HepG2 (cell line): ENCODE measurements around the gene SCAF8. TPM values are rescaled to one million over a fixed set of nuclear protein-coding genes. Genes with fewer than 3 reads are reported as not detected.
A peak's percentile ranks its signal among the peaks of the same experiment; 100 is the strongest.

Experiments used
- ATAC-seq: fragments of 200-7000 bp; cut with Tn5 transposase; 3 replicates; pipeline ENCODE4 v1.9.1; 2020; ENCODE audit warnings: mild to moderate bottlenecking, moderate library complexity
- BruUV-seq: library from RNA; stranded (reverse); fragments of 400-500 nt; replicated peaks from 2 replicates; lab custom pipeline; 2021; lab: Mats Ljungman, UMichigan
- CTCF ChIA-PET: fragments of 300-600 bp; formaldehyde crosslinking; extraction: SDS; loops from one replicate; lab custom pipeline; 2021; ENCODE audit warnings: low total read pairs, inconsistent platforms, low intra/inter-chr PET ratio; lab: Yijun Ruan, JAX
- POLR2A ChIA-PET: fragments of 350-600 bp; sonication (Branson Sonifier 250); formaldehyde crosslinking; loops from one replicate; lab custom pipeline; 2020; ENCODE audit warnings: antibody characterized with exemption, inconsistent platforms; lab: Yijun Ruan, JAX
- DNase-seq: peaks from one replicate; pipeline ENCODE4 v3.0.0-alpha.2; 2015; ENCODE audit warnings: low spot score
- FAIRE-seq: peaks from 3 replicates; lab custom pipeline; 2011; peaks lifted over from hg19 to GRCh38; lab: Jason Lieb, UNC
- H2AFZ ChIP-seq: one replicate; pipeline ENCODE4 v1.6.1; 2011; ENCODE audit warnings: low read length, inconsistent platforms
- H3K27ac ChIP-seq: fragments of 300-600 bp; 3 replicates; pipeline ENCODE4 v1.8.0; 2011; ENCODE audit warnings: mixed run types, mild to moderate bottlenecking, mixed read lengths, low read length, inconsistent platforms; ENCODE audit not compliant: insufficient read depth; ENCODE audit errors: extremely low read length
- H3K27me3 ChIP-seq, 2 experiments: fragments of 200-600 bp in 1 of 2; 2 replicates in 1 of 2; 3 replicates in 1 of 2; pipeline versions ENCODE4 v1.6.0 to v1.8.0; 2011; ENCODE audit warnings: low read length in 2 of 2, mild to moderate bottlenecking in 2 of 2, moderate library complexity in 2 of 2, inconsistent platforms in 1 of 2; ENCODE audit not compliant: insufficient read depth in 2 of 2, control insufficient read depth in 1 of 2
- H3K36me3 ChIP-seq, 2 experiments: fragments of 200-600 bp in 1 of 2; replicated peaks in 1 of 2; 2 replicates in 1 of 2; 3 replicates in 1 of 2; pipeline versions ENCODE4 v1.5.1 to v1.8.0; 2011; ENCODE audit warnings: low read length in 2 of 2, inconsistent platforms in 1 of 2; ENCODE audit not compliant: insufficient read depth in 2 of 2, control insufficient read depth in 1 of 2
- H3K4me1 ChIP-seq: 2 replicates; pipeline ENCODE4 v1.5.1; 2012; ENCODE audit warnings: low read length, inconsistent platforms; ENCODE audit not compliant: insufficient read depth
- H3K4me2 ChIP-seq: 2 replicates; pipeline ENCODE4 v1.6.0; 2011; ENCODE audit warnings: low read depth, low read length, inconsistent platforms
- H3K4me3 ChIP-seq, 3 experiments: fragments of 200-600 bp in 1 of 3; sonication (generic), shearing (Covaris generic) in 1 of 3; replicated peaks in 1 of 3; 2 replicates each; pipeline ENCODE4 v1.5.1; 2011 to 2016; ENCODE audit warnings: low read length in 3 of 3, inconsistent platforms in 2 of 3, low read depth in 2 of 3, mild to moderate bottlenecking in 2 of 3, control low read depth in 1 of 3, mixed read lengths in 1 of 3; ENCODE audit not compliant: insufficient read depth in 1 of 3
- H3K79me2 ChIP-seq: one replicate; pipeline ENCODE4 v1.6.1; 2011; ENCODE audit warnings: low read length, inconsistent platforms; ENCODE audit not compliant: insufficient read depth
- H3K9ac ChIP-seq: 2 replicates; pipeline ENCODE4 v1.6.0; 2011; ENCODE audit warnings: mild to moderate bottlenecking, low read depth, low read length, inconsistent platforms; ENCODE audit not compliant: insufficient read depth
- H3K9me3 ChIP-seq: 2 replicates; pipeline ENCODE4 v1.5.1; 2012; ENCODE audit warnings: mild to moderate bottlenecking, low read length
- H4K20me1 ChIP-seq: 2 replicates; pipeline ENCODE4 v1.6.0; 2011; ENCODE audit warnings: inconsistent platforms, mild to moderate bottlenecking, low read length, moderate library complexity; ENCODE audit not compliant: insufficient read depth
- CEBPB ChIP-seq: IDR thresholded peaks from 2 replicates; pipeline ENCODE4 v1.6.1; 2011; ENCODE audit warnings: low read depth, low read length, improper control_type of control experiment, borderline replicate concordance
- FOXA3 ChIP-seq: IDR thresholded peaks from 2 replicates; pipeline ENCODE4 v1.6.1; 2016; ENCODE audit warnings: missing genetic modification reagents, missing compliant biosample characterization
- HDAC2 ChIP-seq: sonication (generic); formaldehyde crosslinking; IDR thresholded peaks from 2 replicates; pipeline ENCODE4 v1.4.0; 2020; ENCODE audit warnings: missing genetic modification reagents
- RFX1 ChIP-seq: fragments of 450-650 bp; IDR thresholded peaks from 2 replicates; pipeline ENCODE4 v1.6.1; 2017
- SNAPC2 ChIP-seq: sonication (generic); formaldehyde crosslinking; IDR thresholded peaks from 2 replicates; pipeline ENCODE4 v1.8.1; 2022; ENCODE audit warnings: mild to moderate bottlenecking, missing genetic modification reagents
- THAP11 ChIP-seq: IDR thresholded peaks from 2 replicates; pipeline ENCODE4 v1.6.1; 2016; ENCODE audit warnings: missing biosample characterization, missing genetic modification reagents
- THYN1 ChIP-seq: sonication (generic); formaldehyde crosslinking; IDR thresholded peaks from 2 replicates; pipeline ENCODE4 v1.8.1; 2023; ENCODE audit warnings: low read depth, mild to moderate bottlenecking, moderate library complexity, missing genetic modification reagents, borderline replicate concordance
- ZBTB20 ChIP-seq: sonication (generic); formaldehyde crosslinking; IDR thresholded peaks from 2 replicates; pipeline ENCODE4 v1.8.1; 2023; ENCODE audit warnings: missing genetic modification reagents, low read depth, mild to moderate bottlenecking, borderline replicate concordance
- ZBTB38 ChIP-seq: sonication (generic); formaldehyde crosslinking; IDR thresholded peaks from 2 replicates; pipeline ENCODE4 v1.5.1; 2020; ENCODE audit warnings: mild to moderate bottlenecking, missing genetic modification reagents
- ZNF17 ChIP-seq: sonication (generic); formaldehyde crosslinking; IDR thresholded peaks from 2 replicates; pipeline ENCODE4 v1.5.0; 2020; ENCODE audit warnings: mild to moderate bottlenecking, missing genetic modification reagents
- ZNF552 ChIP-seq: sonication (generic); formaldehyde crosslinking; IDR thresholded peaks from 2 replicates; pipeline ENCODE4 v1.9.0; 2022; ENCODE audit warnings: missing genetic modification reagents, mild to moderate bottlenecking, borderline replicate concordance
- ZNF572 ChIP-seq: sonication (generic); formaldehyde crosslinking; IDR thresholded peaks from 2 replicates; pipeline ENCODE4 v1.5.1; 2020; ENCODE audit warnings: mild to moderate bottlenecking, missing genetic modification reagents
- ZNF780A ChIP-seq: sonication (generic); formaldehyde crosslinking; IDR thresholded peaks from 2 replicates; pipeline ENCODE4 v1.8.0; 2022; ENCODE audit warnings: mild to moderate bottlenecking, missing genetic modification reagents, moderate library complexity
- WGBS: methylation state at CpG from one replicate; pipeline ENCODE4 v1.1.6; 2017; ENCODE audit warnings: low lambda C conversion rate; 5-methylcytosine and 5-hydroxymethylcytosine counted together
- in situ Hi-C: cut with HindIII; loops from 2 replicates; pipeline ENCODE4 v1.10.0; 2017; ENCODE audit warnings: low pct_unique_long_range_greater_than_20kb; ENCODE audit not compliant: extremely low pct_ligation_motif_present
- intact Hi-C: fragments of 100-400 bp; cut with micrococcal nuclease; formaldehyde crosslinking; loops from one replicate; pipeline ENCODE4 v1.10.0; 2022; ENCODE audit not compliant: unreplicated experiment
- polyA plus RNA-seq, 8 experiments: library from polyadenylated mRNA; depleted of rRNA in 3 of 8; stranded (reverse) in 7 of 8; unstranded in 1 of 8; fragments of >200 nt; fragmentation: Illumina TruSeq in 4 of 8; extraction: Trizol in 4 of 8; gene quantifications; 2 replicates each; pipeline versions ENCODE4 v1.2.1 to v1.2.3, GENCODE V29; 2011 to 2016; ENCODE audit warnings: low read depth in 4 of 8, missing spikeins in 1 of 8, mixed read lengths in 1 of 8; ENCODE audit not compliant: insufficient read depth in 1 of 8
- total RNA-seq, 5 experiments: library from RNA; depleted of rRNA; stranded (reverse); fragments of >200 nt; fragmentation: Illumina TruSeq; extraction: Trizol; gene quantifications; 2 replicates each; pipeline ENCODE4 v1.2.3, GENCODE V29; 2016; ENCODE audit warnings: low read depth in 1 of 5
- TF ChIP-seq, protein P1 (sequence below): sonication (generic); formaldehyde crosslinking; IDR thresholded peaks from 2 replicates; pipeline ENCODE4 v1.4.0; 2020; ENCODE audit warnings: missing genetic modification reagents
- TF ChIP-seq, protein P2 (sequence below): sonication (generic); formaldehyde crosslinking; IDR thresholded peaks from 2 replicates; pipeline ENCODE4 v1.4.0; 2020; ENCODE audit warnings: missing genetic modification reagents, mild to moderate bottlenecking, borderline replicate concordance
- TF ChIP-seq, protein P3 (sequence below): sonication (generic); formaldehyde crosslinking; conservative IDR thresholded peaks from 2 replicates; pipeline ENCODE4 v1.4.0; 2020; ENCODE audit warnings: missing genetic modification reagents

SCAF8 gene
- total and polyA plus RNA-seq, 2 of the 13 experiments (the other 11 are each of a cell fraction or from before 2014, with no cell fraction given): 15.3 to 40.8 TPM

DNA sequence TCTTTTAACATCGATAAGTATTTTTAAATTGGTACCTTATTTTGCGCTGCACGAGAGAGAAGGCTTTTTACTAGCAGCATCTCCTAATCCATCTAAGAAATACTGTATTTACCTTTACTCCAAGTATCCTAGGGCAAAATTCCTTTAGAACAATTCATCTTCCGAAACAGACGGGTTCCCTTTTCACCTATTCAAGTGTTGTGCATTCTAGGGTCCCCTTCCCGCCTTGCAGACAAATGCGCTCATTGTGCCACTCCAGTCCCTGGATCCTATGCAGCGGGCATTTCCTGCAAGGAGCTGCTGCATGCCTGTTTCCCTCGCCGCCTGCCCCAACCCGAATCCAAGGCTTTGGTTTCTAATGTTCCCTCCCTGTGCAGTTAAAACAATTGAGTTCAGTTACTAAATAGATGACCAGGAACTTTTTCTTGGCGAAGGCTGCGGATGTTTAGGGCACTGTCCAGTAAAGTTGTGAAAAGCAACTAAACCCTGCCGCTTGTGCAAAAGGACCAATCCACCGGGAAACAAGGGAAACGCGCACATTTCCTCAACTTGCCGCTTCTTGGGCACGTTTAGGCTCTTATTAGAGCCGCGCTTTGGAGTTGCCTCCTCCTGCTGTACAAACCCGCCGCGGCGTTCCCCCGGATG, 556 bp upstream of the SCAF8 start (continued):
- TF ChIP-seq ZBTB20: 0 out of 2 replicates have a peak, but pooled peaks have one; percentile 35
- TF ChIP-seq HDAC2 (CRISPR knock-in tag): peak; percentile 38
- TF ChIP-seq ZNF572 (CRISPR knock-in tag): peak; percentile 81; the same call in 1 of the 2 replicates
- 0 out of 2 replicates have a peak, but pooled peaks have one; percentile 20 for TF ChIP-seq ZNF552 (CRISPR knock-in tag)
- TF ChIP-seq, protein P1, sequence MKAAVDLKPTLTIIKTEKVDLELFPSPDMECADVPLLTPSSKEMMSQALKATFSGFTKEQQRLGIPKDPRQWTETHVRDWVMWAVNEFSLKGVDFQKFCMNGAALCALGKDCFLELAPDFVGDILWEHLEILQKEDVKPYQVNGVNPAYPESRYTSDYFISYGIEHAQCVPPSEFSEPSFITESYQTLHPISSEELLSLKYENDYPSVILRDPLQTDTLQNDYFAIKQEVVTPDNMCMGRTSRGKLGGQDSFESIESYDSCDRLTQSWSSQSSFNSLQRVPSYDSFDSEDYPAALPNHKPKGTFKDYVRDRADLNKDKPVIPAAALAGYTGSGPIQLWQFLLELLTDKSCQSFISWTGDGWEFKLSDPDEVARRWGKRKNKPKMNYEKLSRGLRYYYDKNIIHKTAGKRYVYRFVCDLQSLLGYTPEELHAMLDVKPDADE (CRISPR knock-in tag): 0 out of 2 replicates have a peak, but pooled peaks have one; percentile 23
- TF ChIP-seq SNAPC2 (CRISPR knock-in tag): no peak
- TF ChIP-seq, protein P2, sequence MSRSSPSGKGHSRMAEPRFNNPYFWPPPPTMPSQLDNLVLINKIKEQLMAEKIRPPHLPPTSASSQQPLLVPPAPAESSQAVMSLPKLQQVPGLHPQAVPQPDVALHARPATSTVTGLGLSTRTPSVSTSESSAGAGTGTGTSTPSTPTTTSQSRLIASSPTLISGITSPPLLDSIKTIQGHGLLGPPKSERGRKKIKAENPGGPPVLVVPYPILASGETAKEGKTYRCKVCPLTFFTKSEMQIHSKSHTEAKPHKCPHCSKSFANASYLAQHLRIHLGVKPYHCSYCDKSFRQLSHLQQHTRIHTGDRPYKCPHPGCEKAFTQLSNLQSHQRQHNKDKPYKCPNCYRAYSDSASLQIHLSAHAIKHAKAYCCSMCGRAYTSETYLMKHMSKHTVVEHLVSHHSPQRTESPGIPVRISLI (CRISPR knock-in tag): 0 out of 2 replicates have a peak, but pooled peaks have one; percentile 4
- TF ChIP-seq, all 625 proteins: peak for 95

DNA sequence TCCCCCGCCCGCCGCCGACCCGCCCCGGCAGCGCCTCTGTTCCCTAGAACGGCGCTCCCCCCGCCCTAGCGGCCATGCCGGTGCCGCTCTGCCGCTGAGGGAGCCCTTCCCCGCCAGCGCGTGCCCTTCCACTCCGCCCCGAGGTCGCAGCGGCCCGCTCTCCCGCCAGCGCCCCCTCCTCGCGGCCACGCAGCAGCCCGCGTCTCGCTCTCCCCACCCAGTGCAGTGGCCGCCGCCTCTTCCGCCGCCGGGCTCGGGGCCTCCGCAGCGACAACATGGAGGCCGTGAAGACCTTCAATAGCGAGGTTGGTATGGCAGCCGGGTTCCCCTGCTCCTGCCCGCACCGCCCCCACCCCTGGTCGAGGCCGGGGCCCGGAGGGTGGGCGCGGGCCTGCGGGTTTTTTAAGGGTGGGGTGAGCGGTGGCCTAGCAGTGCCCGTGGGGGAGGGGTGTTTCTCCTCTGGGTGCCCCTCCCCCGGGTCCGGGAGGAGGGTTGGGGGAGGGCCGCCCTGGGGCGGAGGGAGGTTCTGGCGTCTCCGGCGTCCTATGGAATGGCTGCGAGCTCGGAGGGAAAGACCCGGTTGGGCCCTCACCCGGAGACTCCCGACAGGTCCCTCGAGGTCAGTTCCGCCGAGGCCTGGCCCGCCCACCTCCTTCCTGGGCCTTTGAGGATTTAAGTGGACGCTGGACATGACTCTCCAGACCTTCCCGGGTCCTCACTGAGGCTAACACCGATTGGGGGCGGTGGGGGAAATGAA, 588 bp downstream of the SCAF8 start:
- POLR2A ChIA-PET: interaction anchor here (0.5 to 1.0 kb wide), 8 partner anchors 15 to 581 kb away, joined by 3 to 4 read pairs (median 3); partner anchors contain the start of genes CNKSR3 and TFB1M
- H3K4me3 ChIP-seq: peak overlapping the region; percentile 75 to 96 (median 81)
- peaks cover 55% of the 10 kb centered on the region for H3K4me1 ChIP-seq
- no TSS peak for BruUV-seq
- no peaks in the 10 kb centered on the region; a peak in 2 of 5 replicates for H3K27me3 ChIP-seq
- FAIRE-seq (peak; percentile 92), ATAC-seq (peak; percentile 94), DNase-seq (peak; percentile 95)
- H2AFZ ChIP-seq: no peak overlapping the region
- in situ Hi-C loops: no loop called here
- peak overlapping the region; percentile 99 for H3K27ac ChIP-seq
- peaks cover 5 to 20% of the 10 kb centered on the region in 2 experiments; a peak in 3 of 5 replicates for H3K36me3 ChIP-seq
- intact Hi-C loops: loop anchor here (1.0 to 5.0 kb wide), 3 partner anchors 59 to 222 kb away; partner anchors contain the start of gene CNKSR3
- H3K79me2 ChIP-seq: peaks cover 47% of the 10 kb centered on the region
- peak overlapping the region; percentile 99 for H3K9ac ChIP-seq
- under 1% methylated on average over 32 of the region's 71 CpGs for WGBS
- CTCF ChIA-PET: interaction anchor here (1.8 to 2.7 kb wide), 2 partner anchors 58 to 72 kb away, joined by 10 to 11 read pairs; no protein-coding TSS in a partner anchor
- peak overlapping the region; percentile 81 for H3K4me2 ChIP-seq
- no peaks in the 10 kb centered on the region for H3K9me3 ChIP-seq
- H4K20me1 ChIP-seq: peaks cover 44% of the 10 kb centered on the region
- TF ChIP-seq, protein P3, sequence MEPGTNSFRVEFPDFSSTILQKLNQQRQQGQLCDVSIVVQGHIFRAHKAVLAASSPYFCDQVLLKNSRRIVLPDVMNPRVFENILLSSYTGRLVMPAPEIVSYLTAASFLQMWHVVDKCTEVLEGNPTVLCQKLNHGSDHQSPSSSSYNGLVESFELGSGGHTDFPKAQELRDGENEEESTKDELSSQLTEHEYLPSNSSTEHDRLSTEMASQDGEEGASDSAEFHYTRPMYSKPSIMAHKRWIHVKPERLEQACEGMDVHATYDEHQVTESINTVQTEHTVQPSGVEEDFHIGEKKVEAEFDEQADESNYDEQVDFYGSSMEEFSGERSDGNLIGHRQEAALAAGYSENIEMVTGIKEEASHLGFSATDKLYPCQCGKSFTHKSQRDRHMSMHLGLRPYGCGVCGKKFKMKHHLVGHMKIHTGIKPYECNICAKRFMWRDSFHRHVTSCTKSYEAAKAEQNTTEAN: no peak
- TF ChIP-seq RFX1 (no peak), THAP11 (CRISPR knock-in tag) (peak; percentile 64; the same call in 1 of the 2 replicates), FOXA3 (CRISPR knock-in tag) (no peak), ZNF780A (CRISPR knock-in tag) (0 out of 2 replicates have a peak, but pooled peaks have one; percentile 28), CEBPB (no peak), THYN1 (CRISPR knock-in tag) (no peak), ZBTB38 (CRISPR knock-in tag) (no peak), ZNF17 (0 out of 2 replicates have a peak, but pooled peaks have one; percentile 48)
